Cardiac fibroblast (primary cell): Measurements from ENCODE around the gene ST13.
"Not testable (repeated sequence)": the region's sequence is repeated elsewhere in the genome, so short reads cannot be mapped to it uniquely, and the experiment has no call there.

Source experiments
- DNase-seq, 2 donors: peaks; one replicate each; pipeline versions ENCODE4 v3.0.0 to v3.0.0-alpha.2; 2010; ENCODE audit warnings: low read depth in 2 of 2
- H3K4me3 ChIP-seq, 2 donors: replicated peaks in 1 of 2; 1 replicate in 1 of 2; 2 replicates in 1 of 2; pipeline ENCODE4 v1.5.1; 2011; ENCODE audit warnings: low read depth in 2 of 2, low read length in 2 of 2, mild to moderate bottlenecking in 2 of 2, moderate library complexity in 1 of 2
- CTCF ChIP-seq: IDR thresholded peaks from one replicate; pipeline ENCODE4 v1.5.1; 2011; ENCODE audit warnings: low read depth, mild to moderate bottlenecking, low read length, inconsistent platforms

Gene ST13

DNA sequence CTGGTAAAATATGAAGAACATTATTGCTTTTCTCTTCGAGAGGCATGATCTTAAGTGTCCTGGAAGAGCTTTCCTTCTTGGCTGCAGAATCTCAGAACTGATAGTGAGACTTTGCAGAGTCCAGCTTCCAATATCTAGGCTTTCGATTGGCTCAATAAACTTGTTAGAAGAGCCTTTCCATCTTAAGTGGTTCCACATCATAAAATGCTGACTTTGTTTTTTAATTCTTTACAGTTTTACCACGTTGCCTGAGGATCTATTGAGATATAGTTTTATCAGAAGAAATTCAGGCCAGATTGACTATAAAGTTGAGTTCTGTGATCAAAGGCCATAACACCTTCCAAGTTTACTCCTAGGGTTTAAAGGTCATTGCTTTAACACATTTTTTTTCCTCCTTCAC, 21.0 kb upstream of the ST13 start:
- no peak for TF ChIP-seq CTCF
- no peak for DNase-seq
- H3K4me3 ChIP-seq: no peak overlapping the region

DNA sequence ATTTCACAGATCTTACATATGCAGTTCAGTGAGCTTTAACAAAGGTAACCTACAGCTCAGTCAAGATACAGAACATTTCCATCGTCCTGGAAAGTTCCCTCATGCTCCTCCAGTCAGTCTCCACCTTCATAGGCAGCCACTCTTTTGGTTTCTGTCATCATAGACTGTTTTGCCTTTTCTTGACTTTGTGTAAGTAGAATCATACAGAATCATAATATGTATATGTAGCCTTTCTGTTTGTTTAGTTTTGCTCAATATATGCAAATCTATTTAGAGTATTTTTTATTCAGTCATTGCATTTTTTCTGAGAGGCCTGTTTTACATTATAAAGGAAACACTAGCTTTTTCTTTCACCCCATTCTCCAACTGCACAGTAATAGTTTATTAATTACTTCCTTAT, 20.5 kb upstream of the ST13 start:
- no peak for DNase-seq
- no peak overlapping the region for H3K4me3 ChIP-seq
- no peak for TF ChIP-seq CTCF

GRCh38 chr22:40875111-40875510, 18.7 kb upstream of the ST13 start:
- DNase-seq: no peak
- no peak overlapping the region for H3K4me3 ChIP-seq
- TF ChIP-seq CTCF: no peak

- H3K4me3 ChIP-seq: no peak overlapping the region
- no peak for DNase-seq
- TF ChIP-seq CTCF: no peak
Observed at GRCh38 chr22:40874016-40874415, 17.6 kb upstream of the ST13 start.

DNA sequence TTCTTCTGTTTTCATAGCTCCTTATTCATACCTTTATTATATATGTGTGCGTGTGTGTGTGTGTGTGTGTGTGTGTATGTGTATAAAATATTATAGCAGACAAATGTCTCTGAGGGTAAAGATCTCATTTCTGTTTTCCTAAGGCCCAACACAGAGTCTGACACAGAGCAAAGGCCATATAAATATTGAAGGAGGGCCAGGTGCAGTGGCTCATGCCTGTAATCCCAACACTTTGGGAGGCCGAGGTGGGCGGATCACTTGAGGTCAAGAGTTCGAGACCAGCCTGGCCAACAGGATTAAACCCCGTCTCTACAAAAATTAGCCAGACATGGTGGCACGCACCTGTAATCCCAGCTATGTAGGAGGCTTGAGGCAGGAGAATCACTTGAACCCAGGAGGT, 11.9 kb upstream of the ST13 start:
- not testable (repeated sequence) for DNase-seq, H3K4me3 ChIP-seq

DNA sequence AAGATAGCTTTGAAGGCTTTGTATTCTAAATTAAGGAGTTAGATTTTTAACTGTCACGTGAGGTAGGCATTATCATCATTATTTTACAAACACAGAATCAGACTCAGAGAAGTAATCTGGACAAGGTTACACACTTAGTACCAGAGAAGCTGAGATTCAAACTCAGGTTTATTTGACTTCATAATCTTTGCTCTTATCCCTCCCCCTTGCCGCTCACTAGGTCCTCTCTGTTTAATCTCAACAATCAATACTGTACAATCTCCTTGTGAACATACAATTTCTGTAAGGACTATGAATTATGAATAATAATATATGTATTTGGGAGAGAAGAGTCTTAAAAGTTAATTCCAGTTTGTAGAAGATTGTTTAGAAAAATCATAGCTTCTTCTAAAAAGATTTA, 10.7 kb upstream of the ST13 start:
- no peak for TF ChIP-seq CTCF
- H3K4me3 ChIP-seq: no peak overlapping the region
- no peak for DNase-seq

DNA sequence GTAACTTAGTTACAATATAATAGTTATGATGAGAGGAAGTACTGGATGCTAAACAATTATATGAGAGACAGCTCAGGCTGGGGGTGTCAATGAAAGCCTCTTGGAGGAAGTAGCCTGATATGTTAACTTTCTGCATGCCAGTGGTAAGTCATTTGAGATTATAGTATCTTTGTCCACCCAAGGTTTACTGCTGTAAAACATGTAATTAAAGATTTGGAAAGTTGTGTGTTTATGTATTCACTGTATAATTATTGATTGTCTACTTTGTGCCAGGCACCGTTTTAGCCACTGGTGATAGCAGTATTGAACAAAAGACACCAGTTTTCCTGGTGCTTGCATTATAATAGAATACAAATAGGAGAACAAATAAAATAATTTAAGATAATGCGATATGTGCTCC, 6.1 kb upstream of the ST13 start:
- DNase-seq: no peak
- TF ChIP-seq CTCF: no peak
- no peak overlapping the region for H3K4me3 ChIP-seq
